Thyroid gland (tissue), 4 donors: Measurements from ENCODE around the gene RIPK3.
A peak's percentile ranks its signal among the peaks of the same experiment; 100 is the strongest.

Experiments
- POLR2A ChIP-seq, 2 donors: fragments of 450-650 bp; IDR thresholded peaks; one replicate each; pipeline ENCODE4 v1.6.1; 2017; ENCODE audit warnings: antibody characterized with exemption in 2 of 2, mild to moderate bottlenecking in 2 of 2, moderate library complexity in 1 of 2
- TF ChIP-seq, protein P1 (sequence below), 6 experiments: fragments of 200-600 bp in 3 of 6; fragments of 450-650 bp in 3 of 6; sonication (generic) in 3 of 6; IDR thresholded peaks; one replicate each; pipeline ENCODE4 v1.5.1; 2016 to 2019; ENCODE audit warnings: antibody characterized with exemption in 6 of 6, mild to moderate bottlenecking in 2 of 6, inconsistent platforms in 1 of 6, moderate library complexity in 1 of 6

DNA sequence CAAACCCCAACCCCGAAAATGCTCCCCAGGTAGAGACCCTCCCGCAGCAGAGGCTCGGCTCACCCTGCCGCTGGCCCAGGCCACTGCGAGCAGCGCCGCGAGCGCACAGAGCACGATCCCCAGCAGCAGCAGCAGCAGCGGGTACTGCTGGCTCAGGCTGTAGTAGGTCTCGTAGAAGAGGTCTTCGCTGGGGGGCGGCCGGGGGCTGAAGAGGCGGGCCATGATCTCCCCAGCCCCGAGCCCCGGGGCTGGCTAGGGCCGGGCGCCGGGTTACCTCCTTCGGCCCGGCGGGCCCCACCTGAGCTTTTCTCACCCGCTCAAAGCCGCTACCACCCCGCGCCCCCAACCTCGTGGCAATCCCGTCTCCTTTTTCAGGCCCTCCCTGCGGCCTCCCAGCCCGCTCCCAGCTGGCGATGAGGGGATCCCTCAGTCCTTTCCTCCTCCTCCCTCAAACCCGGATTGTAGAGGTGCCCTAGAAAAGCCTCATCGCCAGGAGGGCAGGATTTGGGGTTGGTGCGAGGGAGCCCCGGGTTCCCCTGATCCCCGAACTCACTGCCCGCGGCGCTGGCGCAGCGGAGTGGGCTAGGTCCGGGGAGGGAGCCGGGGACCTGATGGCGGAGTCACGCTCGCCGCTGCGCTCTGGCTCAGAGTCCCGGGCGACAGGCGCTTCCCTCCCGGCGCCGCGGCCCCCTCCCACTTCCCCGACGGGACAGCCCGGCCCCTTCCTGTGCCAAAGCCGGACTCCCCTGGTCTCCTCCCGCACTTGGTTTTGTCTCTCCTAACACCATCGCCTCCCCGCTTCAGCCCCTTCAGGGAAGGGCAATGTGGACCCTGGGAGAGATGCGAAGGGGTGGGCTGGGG, 5.1 kb downstream of the RIPK3 start, which contains the start of gene ADCY4:
- TF ChIP-seq POLR2A (IDR thresholded peaks at IDR 0.05) = peak in 1 of 2 donors; percentile 21
- TF ChIP-seq, protein P1, sequence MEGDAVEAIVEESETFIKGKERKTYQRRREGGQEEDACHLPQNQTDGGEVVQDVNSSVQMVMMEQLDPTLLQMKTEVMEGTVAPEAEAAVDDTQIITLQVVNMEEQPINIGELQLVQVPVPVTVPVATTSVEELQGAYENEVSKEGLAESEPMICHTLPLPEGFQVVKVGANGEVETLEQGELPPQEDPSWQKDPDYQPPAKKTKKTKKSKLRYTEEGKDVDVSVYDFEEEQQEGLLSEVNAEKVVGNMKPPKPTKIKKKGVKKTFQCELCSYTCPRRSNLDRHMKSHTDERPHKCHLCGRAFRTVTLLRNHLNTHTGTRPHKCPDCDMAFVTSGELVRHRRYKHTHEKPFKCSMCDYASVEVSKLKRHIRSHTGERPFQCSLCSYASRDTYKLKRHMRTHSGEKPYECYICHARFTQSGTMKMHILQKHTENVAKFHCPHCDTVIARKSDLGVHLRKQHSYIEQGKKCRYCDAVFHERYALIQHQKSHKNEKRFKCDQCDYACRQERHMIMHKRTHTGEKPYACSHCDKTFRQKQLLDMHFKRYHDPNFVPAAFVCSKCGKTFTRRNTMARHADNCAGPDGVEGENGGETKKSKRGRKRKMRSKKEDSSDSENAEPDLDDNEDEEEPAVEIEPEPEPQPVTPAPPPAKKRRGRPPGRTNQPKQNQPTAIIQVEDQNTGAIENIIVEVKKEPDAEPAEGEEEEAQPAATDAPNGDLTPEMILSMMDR (IDR thresholded peaks at IDR 0.05) = no peak
